SH-SY5Y (cell line): ENCODE measurements around the gene SLC39A6.

ENCODE experiments used
- GATA2 ChIP-seq: IDR thresholded peaks from 2 replicates; pipeline ENCODE4 v1.6.1; 2011; ENCODE audit warnings: mild to moderate bottlenecking, low read depth, low read length
- GATA3 ChIP-seq: IDR thresholded peaks from 2 replicates; pipeline ENCODE4 v1.6.1; 2011; ENCODE audit warnings: low read depth, mild to moderate bottlenecking, low read length, moderate library complexity

- no peak for TF ChIP-seq GATA2
- no peak for TF ChIP-seq GATA3
Observed at GRCh38 chr18:36177913-36178312, 48.8 kb upstream of the SLC39A6 start.
